HG03135 (cell line): ENCODE measurements around the gene HES4.
A peak's percentile ranks its signal among the peaks of the same experiment; 100 is the strongest.

Experiments
- ATAC-seq: cut with Tn5 transposase; IDR thresholded peaks from one replicate; pipeline ENCODE4 v1.9.1; 2021; ENCODE audit warnings: mild to moderate bottlenecking, moderate library complexity; ENCODE audit not compliant: unreplicated experiment

The HES4 gene

GRCh38 chr1:999725-1000356, at the start of gene HES4:
TSS of gene HES4 (minus strand) at chr1:1000097. CDS start at chr1:999973, 124 bp downstream.
- ATAC-seq = no peak

DNA sequence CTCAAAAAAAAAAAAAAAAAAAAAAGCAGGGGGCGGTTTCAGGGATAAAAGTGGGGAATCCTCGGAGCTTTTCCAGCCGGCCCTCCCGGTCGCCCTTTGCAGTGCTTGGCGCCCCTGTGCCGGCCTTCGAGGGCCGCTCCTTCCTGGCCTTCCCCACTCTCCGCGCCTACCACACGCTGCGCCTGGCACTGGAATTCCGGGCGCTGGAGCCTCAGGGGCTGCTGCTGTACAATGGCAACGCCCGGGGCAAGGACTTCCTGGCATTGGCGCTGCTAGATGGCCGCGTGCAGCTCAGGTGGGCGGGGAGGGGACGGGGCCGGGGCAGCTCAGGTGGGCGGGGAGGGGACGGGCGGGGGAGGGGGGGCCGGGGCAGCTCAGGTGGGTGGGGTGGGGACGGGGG, 48.9 kb upstream of the HES4 start:
- no peak for ATAC-seq

GRCh38 chr1:1047963-1048362, 48.1 kb upstream of the HES4 start:
- no peak for ATAC-seq

- ATAC-seq = no peak
Observed at GRCh38 chr1:1047407-1047806, 47.5 kb upstream of the HES4 start.

GRCh38 chr1:1046767-1047166, 46.9 kb upstream of the HES4 start:
- ATAC-seq = no peak

DNA sequence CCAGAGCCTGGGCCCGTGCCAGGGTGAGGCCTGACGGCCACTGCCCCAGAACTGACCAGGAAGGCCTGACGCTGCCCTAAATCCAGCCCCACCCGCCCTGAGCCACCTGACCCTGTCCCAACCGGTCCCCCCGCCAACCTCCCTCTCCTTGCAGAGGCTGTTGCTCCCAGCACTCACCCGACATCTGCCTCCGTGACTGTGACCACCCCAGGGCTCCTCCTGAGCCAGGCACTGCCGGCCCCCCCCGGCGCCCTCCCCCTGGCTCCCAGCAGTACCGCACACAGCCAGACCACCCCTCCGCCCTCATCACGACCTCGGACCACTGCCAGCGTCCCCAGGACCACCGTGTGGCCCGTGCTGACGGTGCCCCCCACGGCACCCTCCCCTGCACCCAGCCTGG, 46.3 kb upstream of the HES4 start:
- ATAC-seq = no peak

GRCh38 chr1:1045129-1045528, 45.2 kb upstream of the HES4 start:
- ATAC-seq = no peak

DNA sequence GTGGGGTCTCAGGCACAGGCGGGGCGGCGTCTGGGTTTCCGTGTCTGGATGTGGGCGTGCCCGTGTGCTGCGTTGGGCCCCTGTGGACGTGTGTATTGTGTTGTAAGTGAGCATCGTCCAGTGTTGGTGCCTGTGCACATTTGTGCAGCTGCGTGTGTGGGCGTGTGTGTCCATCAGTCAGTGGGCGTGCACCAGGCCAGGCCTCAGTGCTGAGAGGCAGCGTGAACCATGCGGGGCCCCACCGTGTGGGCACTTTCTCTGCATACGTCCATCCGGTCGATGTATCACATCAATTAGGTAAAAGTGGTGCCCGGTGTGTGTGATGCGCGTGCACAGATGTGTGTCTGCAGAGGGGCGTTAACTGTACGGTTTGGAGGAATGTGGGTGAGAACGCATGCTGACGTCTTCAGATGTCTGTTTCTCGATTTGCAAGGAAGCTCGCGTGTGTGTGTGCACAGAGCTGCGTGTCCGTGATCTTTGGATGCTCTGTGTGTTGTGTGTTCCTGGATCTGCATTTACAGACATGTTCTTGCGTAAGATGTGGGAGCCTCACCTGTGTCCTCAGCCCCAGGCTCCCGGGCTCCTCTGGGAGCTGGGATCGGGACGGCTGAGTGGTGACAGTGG, 44.7 kb upstream of the HES4 start:
- no peak for ATAC-seq

DNA sequence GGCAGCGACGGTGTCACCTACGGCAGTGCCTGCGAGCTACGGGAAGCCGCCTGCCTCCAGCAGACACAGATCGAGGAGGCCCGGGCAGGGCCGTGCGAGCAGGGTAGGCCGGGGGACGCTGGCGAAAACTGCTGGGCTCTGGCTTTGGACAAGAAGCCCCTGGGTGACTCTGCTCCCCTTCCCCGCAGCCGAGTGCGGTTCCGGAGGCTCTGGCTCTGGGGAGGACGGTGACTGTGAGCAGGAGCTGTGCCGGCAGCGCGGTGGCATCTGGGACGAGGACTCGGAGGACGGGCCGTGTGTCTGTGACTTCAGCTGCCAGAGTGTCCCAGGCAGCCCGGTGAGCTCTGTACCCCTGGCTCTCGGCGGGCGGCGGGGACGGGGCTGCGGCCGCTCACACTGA, 44.0 kb upstream of the HES4 start:
- no peak for ATAC-seq

DNA sequence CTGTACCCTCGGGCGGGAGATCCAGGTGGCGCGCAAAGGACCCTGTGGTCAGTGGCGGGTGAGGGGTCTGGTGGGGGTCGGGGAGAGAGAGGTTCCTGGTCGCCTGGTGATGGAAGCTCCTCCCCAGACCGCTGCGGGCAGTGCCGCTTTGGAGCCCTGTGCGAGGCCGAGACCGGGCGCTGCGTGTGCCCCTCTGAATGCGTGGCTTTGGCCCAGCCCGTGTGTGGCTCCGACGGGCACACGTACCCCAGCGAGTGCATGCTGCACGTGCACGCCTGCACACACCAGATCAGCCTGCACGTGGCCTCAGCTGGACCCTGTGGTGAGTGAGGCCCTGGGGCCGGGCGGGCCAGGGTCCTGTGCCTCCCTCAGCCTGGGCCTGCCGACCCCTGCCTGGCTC, 43.5 kb upstream of the HES4 start:
- no peak for ATAC-seq

DNA sequence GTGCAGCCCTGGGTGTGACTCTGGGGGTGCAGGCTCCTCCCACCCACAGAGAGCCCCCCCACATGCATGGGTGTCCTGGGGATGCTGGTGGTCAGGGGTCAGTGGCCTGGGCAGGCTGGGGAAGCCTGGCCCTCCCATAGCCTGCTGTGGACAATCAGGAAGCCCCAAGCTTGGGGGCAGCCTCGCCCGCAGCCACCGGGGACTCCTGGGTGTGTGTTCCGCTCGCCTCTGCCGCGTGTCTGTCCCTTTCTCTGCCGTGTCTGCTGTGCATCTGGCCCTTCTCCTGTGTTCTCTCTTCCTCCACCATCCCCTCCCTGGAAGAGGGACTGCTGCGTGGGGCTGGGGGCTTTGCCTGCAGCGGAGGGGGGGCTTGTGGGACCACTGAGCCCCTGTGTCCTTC, 42.9 kb upstream of the HES4 start:
- ATAC-seq = no peak

DNA sequence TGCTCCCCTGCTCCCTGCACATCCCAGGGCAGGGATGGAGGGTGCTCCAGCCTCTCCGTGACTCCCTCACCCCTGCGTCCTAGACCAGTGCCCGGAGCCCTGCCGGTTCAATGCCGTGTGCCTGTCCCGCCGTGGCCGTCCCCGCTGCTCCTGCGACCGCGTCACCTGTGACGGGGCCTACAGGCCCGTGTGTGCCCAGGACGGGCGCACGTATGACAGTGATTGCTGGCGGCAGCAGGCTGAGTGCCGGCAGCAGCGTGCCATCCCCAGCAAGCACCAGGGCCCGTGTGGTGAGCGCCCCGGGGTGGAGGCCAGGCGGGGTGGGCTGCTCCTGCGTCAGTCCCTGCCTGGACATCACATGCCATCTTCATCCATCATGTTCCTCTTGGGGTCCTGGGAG, 42.0 kb upstream of the HES4 start:
- no peak for ATAC-seq

DNA sequence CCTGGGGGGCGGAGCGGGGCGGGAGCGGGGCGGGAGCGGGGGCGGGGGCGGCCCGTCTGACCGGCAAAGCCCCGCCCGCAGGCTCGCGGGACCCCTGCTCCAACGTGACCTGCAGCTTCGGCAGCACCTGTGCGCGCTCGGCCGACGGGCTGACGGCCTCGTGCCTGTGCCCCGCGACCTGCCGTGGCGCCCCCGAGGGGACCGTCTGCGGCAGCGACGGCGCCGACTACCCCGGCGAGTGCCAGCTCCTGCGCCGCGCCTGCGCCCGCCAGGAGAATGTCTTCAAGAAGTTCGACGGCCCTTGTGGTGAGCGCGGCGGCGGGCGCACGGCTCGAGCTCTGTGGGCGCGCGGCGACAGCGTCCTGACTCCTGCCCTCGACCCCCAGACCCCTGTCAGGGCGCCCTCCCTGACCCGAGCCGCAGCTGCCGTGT, 41.2 kb upstream of the HES4 start:
- ATAC-seq = no peak

GRCh38 chr1:1040004-1040991, 40.4 kb upstream of the HES4 start:
- no peak for ATAC-seq

- ATAC-seq = no peak
Observed at GRCh38 chr1:1039145-1039910, 39.4 kb upstream of the HES4 start.

DNA sequence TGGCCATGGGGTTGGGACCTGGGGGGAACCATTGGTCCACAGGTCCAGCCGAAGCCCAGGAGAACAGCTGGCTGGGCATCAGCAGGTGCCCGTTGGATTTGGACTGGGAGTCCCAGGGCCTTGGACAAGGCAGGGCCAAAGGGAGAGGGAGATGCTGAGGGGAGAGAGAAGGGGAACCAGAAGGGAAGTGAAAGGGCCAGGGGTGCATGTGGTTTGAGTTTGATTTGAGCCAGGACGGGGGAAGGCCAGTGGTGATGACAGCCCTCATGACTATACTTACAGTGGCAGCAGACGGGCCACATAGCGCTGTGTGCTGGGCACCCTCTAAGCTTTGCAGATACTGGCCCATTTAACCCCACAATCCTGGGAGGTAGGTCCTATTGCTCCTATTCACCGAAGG, 38.8 kb upstream of the HES4 start:
- peak; percentile 46 for ATAC-seq

GRCh38 chr1:1037366-1038327, 37.8 kb upstream of the HES4 start:
- ATAC-seq = no peak

DNA sequence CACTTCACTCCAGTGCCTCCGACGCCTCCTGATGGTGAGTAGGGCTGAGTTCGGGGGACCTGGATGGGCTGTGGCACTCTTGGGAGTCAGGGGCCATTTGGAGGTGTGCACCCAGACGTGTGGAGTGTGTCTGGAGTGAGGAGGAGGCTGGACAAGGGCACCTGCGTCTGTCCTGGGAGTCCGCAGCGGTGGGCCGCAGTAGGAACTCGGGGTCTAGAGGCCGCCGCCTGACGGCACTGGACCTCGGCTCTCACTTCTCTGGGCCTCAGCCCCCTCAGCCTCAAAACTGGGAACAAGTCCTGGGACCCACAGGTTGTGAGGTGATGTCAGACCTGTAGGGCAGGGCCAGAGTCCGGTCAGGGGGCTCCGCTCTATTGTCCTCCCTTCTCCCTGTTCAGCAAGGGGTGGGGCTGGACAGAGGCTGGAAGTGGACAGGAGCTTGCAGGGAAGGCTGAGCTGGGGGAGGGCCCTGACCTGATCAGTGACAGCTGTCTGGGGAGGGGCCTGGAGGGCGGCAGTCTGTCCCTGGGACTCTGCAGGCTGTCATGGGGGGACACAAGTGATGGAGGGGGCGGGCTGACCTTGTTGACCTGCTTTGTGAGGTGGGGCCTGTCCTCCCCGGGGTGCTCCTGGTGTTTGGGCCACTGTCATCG, 35.5 kb upstream of the HES4 start:
- ATAC-seq = no peak

GRCh38 chr1:1034439-1034781, 34.5 kb upstream of the HES4 start:
- ATAC-seq = no peak
